ENCODE data around the gene TH. TPM values are rescaled to one million over a fixed set of nuclear protein-coding genes. Genes with fewer than 3 reads are reported as not detected.
A peak's percentile ranks its signal among the peaks of the same experiment; 100 is the strongest.

Gene TH
- total and polyA plus RNA-seq, 9 of the 15 experiments (the other 6 are each of a cell fraction or from before 2014, with no cell fraction given), result not detected

GRCh38 chr11:2205981-2206690 is 34.5 kb upstream of the TH start:
- ATAC-seq (no peak), DNase-seq (ENCODE audit: extremely low read depth in 1 of 4, low spot score in 3 of 4) (peak in 1 of 4 experiments; percentile 5), FAIRE-seq (no peak)
- in situ Hi-C loops (cut with MboI) (loop anchor here (10.0 kb wide), 1 partner anchor 309 kb away; no protein-coding TSS in a partner anchor), intact Hi-C loops (cut with micrococcal nuclease) (no loop called here)
- no peaks in the 10 kb centered on the region for H3K9me3 ChIP-seq (replicated peaks; ENCODE audit: control insufficient read depth, insufficient read depth, low read depth, low read length)
- no peak overlapping the region for H3K27ac ChIP-seq (ENCODE audit: extremely low read depth, low read depth, low read length)
- ChIA-PET CTCF (ENCODE audit: low intra/inter-chr PET ratio) (no interaction called here), POLR2A (interaction anchor here (0.7 kb wide), 1 partner anchor 14 kb away, joined by 3 read pairs; no protein-coding TSS in a partner anchor)
- H2AFZ ChIP-seq (ENCODE audit: low read depth, low read length), result no peak overlapping the region
- H3K36me3 ChIP-seq (ENCODE audit: control insufficient read depth, insufficient read depth, low read length), result no peaks in the 10 kb centered on the region
- H3K79me2 ChIP-seq (ENCODE audit: control insufficient read depth, insufficient read depth, low read length), result no peaks in the 10 kb centered on the region
- peaks cover 12 to 42% of the 10 kb centered on the region in 2 experiments for H3K27me3 ChIP-seq (ENCODE audit: control insufficient read depth in 2 of 2, insufficient read depth in 2 of 2, low read length in 2 of 2)
- H3K4me3 ChIP-seq, result no peak overlapping the region
- 1% methylated on average over 11 of the region's 12 CpGs for WGBS (ENCODE audit: insufficient coverage, low coverage, missing lambda C conversion rate)
- no peaks in the 10 kb centered on the region for H3K9me1 ChIP-seq (ENCODE audit: control insufficient read depth, insufficient read depth, low read length)
- peaks cover 0 to 29% of the 10 kb centered on the region in 2 experiments; a peak in 2 of 5 replicates for H3K4me1 ChIP-seq (replicated peaks in 1 of 2; ENCODE audit: control insufficient read depth in 2 of 2, insufficient read depth in 2 of 2, low read length in 2 of 2)
- no TSS peak for BruUV-seq (replicated peaks)
- H3K9ac ChIP-seq (ENCODE audit: insufficient read depth in 1 of 2, low read depth in 2 of 2, low read length in 2 of 2), result no peak overlapping the region
- no peak overlapping the region for H3K4me2 ChIP-seq (ENCODE audit: insufficient read depth, low read length)
- no peaks in the 10 kb centered on the region; the same call in none of the 2 replicates for H4K20me1 ChIP-seq (replicated peaks; ENCODE audit: control insufficient read depth, insufficient read depth, low read length)
- TF ChIP-seq TRIM24 (IDR thresholded peaks at IDR 0.05) (no peak), CC2D1A (IDR thresholded peaks at IDR 0.05) (no peak), PHF21A (IDR thresholded peaks at IDR 0.05; ENCODE audit: borderline replicate concordance, low read depth) (no peak), YY1 (IDR thresholded peaks at IDR 0.05; ENCODE audit: borderline replicate concordance in 1 of 3, control insufficient read depth in 1 of 3, extremely low read depth in 1 of 3, insufficient read depth in 3 of 3, insufficient read length in 1 of 3, insufficient replicate concordance in 2 of 3, low read depth in 1 of 3, low read length in 2 of 3) (no peak), MTA2 (IDR thresholded peaks at IDR 0.05; ENCODE audit: low read depth) (no peak), ZNF584 (CRISPR knock-in tag; IDR thresholded peaks at IDR 0.05; ENCODE audit: low read depth) (no peak), ZNF12 (CRISPR knock-in tag; IDR thresholded peaks at IDR 0.05) (no peak), RAD21 (CRISPR knock-in tag; conservative IDR thresholded peaks at IDR 0.05 in 1 of 2, IDR thresholded peaks at IDR 0.05 in 1 of 2) (no peak), ZNF449 (CRISPR knock-in tag; IDR thresholded peaks at IDR 0.05) (no peak), MBD1 (CRISPR knock-in tag; IDR thresholded peaks at IDR 0.05) (no peak)
- TF ChIP-seq, protein P1, sequence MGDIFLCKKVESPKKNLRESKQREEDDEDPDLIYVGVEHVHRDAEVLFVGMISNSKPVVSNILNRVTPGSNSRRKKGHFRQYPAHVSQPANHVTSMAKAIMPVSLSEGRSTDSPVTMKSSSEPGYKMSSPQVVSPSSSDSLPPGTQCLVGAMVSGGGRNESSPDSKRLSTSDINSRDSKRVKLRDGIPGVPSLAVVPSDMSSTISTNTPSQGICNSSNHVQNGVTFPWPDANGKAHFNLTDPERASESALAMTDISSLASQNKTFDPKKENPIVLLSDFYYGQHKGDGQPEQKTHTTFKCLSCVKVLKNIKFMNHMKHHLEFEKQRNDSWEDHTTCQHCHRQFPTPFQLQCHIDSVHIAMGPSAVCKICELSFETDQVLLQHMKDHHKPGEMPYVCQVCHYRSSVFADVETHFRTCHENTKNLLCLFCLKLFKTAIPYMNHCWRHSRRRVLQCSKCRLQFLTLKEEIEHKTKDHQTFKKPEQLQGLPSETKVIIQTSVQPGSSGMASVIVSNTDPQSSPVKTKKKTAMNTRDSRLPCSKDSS (IDR thresholded peaks at IDR 0.05; ENCODE audit: low read depth, partially characterized antibody), result no peak
- TF ChIP-seq, protein P2, sequence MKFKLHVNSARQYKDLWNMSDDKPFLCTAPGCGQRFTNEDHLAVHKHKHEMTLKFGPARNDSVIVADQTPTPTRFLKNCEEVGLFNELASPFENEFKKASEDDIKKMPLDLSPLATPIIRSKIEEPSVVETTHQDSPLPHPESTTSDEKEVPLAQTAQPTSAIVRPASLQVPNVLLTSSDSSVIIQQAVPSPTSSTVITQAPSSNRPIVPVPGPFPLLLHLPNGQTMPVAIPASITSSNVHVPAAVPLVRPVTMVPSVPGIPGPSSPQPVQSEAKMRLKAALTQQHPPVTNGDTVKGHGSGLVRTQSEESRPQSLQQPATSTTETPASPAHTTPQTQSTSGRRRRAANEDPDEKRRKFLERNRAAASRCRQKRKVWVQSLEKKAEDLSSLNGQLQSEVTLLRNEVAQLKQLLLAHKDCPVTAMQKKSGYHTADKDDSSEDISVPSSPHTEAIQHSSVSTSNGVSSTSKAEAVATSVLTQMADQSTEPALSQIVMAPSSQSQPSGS (CRISPR knock-in tag; IDR thresholded peaks at IDR 0.05), result no peak

Data from K562 (cell line).